GM23338 (cell line): Measurements from ENCODE around the gene E2F6. TPM values are rescaled to one million over a fixed set of nuclear protein-coding genes. Genes with fewer than 3 reads are reported as not detected.

Experiments
- ATAC-seq: fragments of 200-7000 bp; cut with Tn5 transposase; 3 replicates; pipeline ENCODE4 v1.9.1; 2020
- DNase-seq: peaks from one replicate; pipeline ENCODE4 v3.0.0-alpha.2; 2015; ENCODE audit warnings: low spot score
- H2AFZ ChIP-seq: fragments of 200-600 bp; sonication (generic); 2 replicates; pipeline ENCODE4 v1.8.0; 2016; ENCODE audit warnings: antibody characterized with exemption, mild to moderate bottlenecking, moderate library complexity
- H3F3A ChIP-seq: fragments of 200-600 bp; sonication (generic); replicated peaks from 2 replicates; pipeline ENCODE4 v1.8.0; 2017; ENCODE audit warnings: antibody characterized with exemption, mixed run types, low read depth
- H3K27ac ChIP-seq: fragments of 200-600 bp; sonication (generic); 2 replicates; pipeline ENCODE4 v1.6.1; 2016; ENCODE audit warnings: low read depth
- H3K27me3 ChIP-seq: fragments of 200-600 bp; sonication (generic); 2 replicates; pipeline ENCODE4 v1.8.0; 2016; ENCODE audit warnings: mild to moderate bottlenecking, mixed run types, moderate library complexity; ENCODE audit not compliant: insufficient read depth
- H3K36me3 ChIP-seq: fragments of 200-600 bp; sonication (generic); 2 replicates; pipeline ENCODE4 v1.8.0; 2016; ENCODE audit warnings: mild to moderate bottlenecking; ENCODE audit not compliant: insufficient read depth
- H3K4me1 ChIP-seq: fragments of 200-600 bp; sonication (generic); 2 replicates; pipeline ENCODE4 v1.8.0; 2016; ENCODE audit warnings: mild to moderate bottlenecking, moderate library complexity; ENCODE audit not compliant: insufficient read depth
- H3K4me2 ChIP-seq: fragments of 200-600 bp; sonication (generic); 2 replicates; pipeline ENCODE4 v1.7.1; 2017; ENCODE audit warnings: mixed run types
- H3K4me3 ChIP-seq: fragments of 200-600 bp; sonication (generic); 2 replicates; pipeline ENCODE4 v1.6.1; 2016; ENCODE audit warnings: mixed run types
- H3K79me2 ChIP-seq: fragments of 200-600 bp; sonication (generic); replicated peaks from 2 replicates; pipeline ENCODE4 v1.8.0; 2017; ENCODE audit warnings: mild to moderate bottlenecking; ENCODE audit not compliant: insufficient read depth
- H3K9me2 ChIP-seq: fragments of 200-600 bp; sonication (generic); 2 replicates; pipeline ENCODE4 v1.8.0; 2017; ENCODE audit not compliant: insufficient read depth
- H4K20me1 ChIP-seq: fragments of 200-600 bp; sonication (generic); replicated peaks from 2 replicates; pipeline ENCODE4 v1.8.0; 2017; ENCODE audit warnings: mild to moderate bottlenecking; ENCODE audit not compliant: insufficient read depth
- H3K27ac Mint-ChIP-seq: 2 replicates; pipeline ENCODE4 v1.8.0; 2020; ENCODE audit warnings: inconsistent platforms, mild to moderate bottlenecking, moderate library complexity, mixed read lengths
- H3K27me3 Mint-ChIP-seq: 3 replicates; pipeline ENCODE4 v1.8.0; 2022; ENCODE audit warnings: low read depth, mild to moderate bottlenecking, moderate library complexity, mixed read lengths, inconsistent platforms; ENCODE audit not compliant: insufficient read depth, poor library complexity
- H3K36me3 Mint-ChIP-seq: 3 replicates; pipeline ENCODE4 v1.8.0; 2021; ENCODE audit warnings: low read depth, mild to moderate bottlenecking, inconsistent platforms, moderate library complexity, mixed read lengths
- H3K4me1 Mint-ChIP-seq: 3 replicates; pipeline ENCODE4 v1.8.0; 2020; ENCODE audit warnings: mild to moderate bottlenecking, inconsistent platforms, mixed read lengths
- H3K4me3 Mint-ChIP-seq: 3 replicates; pipeline ENCODE4 v1.8.0; 2021; ENCODE audit warnings: moderate library complexity, mild to moderate bottlenecking, inconsistent platforms, mixed read lengths
- H3K9me3 Mint-ChIP-seq: 3 replicates; pipeline ENCODE4 v1.8.0; 2020; ENCODE audit warnings: moderate library complexity, mild to moderate bottlenecking, inconsistent platforms, mixed read lengths
- CREB1 ChIP-seq: fragments of 250-450 bp; sonication (Bioruptor Pico); IDR thresholded peaks from 2 replicates; pipeline ENCODE4 v1.5.0; 2020; ENCODE audit warnings: low read depth, mild to moderate bottlenecking, moderate library complexity
- CTCF ChIP-seq, 2 experiments: fragments of 200-600 bp in 1 of 2; sonication (generic) in 1 of 2; conservative IDR thresholded peaks; 2 replicates each; pipeline versions ENCODE4 v1.5.1 to v1.6.1; 2016 to 2017; ENCODE audit warnings: antibody characterized with exemption in 2 of 2, low read depth in 2 of 2, mild to moderate bottlenecking in 2 of 2, moderate library complexity in 1 of 2
- ETS1 ChIP-seq: IDR thresholded peaks from 2 replicates; pipeline ENCODE4 v1.6.1; 2016; ENCODE audit warnings: antibody characterized with exemption
- EZH2phosphoT487 ChIP-seq: fragments of 200-600 bp; sonication (generic); IDR thresholded peaks from one replicate; pipeline ENCODE4 v1.8.1; 2018; ENCODE audit warnings: antibody characterized with exemption; ENCODE audit not compliant: unreplicated experiment
- JUNB ChIP-seq: IDR thresholded peaks from one replicate; pipeline ENCODE4 v1.6.1; 2016; ENCODE audit warnings: antibody characterized with exemption; ENCODE audit not compliant: unreplicated experiment
- NANOG ChIP-seq: IDR thresholded peaks from 2 replicates; pipeline ENCODE4 v1.6.1; 2016; ENCODE audit warnings: antibody characterized with exemption, borderline replicate concordance
- ZNF331 ChIP-seq: fragments of 250-450 bp; sonication (Bioruptor Pico); IDR thresholded peaks from 2 replicates; pipeline ENCODE4 v1.5.0; 2020; ENCODE audit warnings: low read depth, mild to moderate bottlenecking, moderate library complexity
- ZNF462 ChIP-seq: fragments of 250-450 bp; sonication (Bioruptor Pico); IDR thresholded peaks from 2 replicates; pipeline ENCODE4 v1.5.0; 2020; ENCODE audit warnings: mild to moderate bottlenecking, moderate library complexity
- polyA plus RNA-seq: library from polyadenylated mRNA; unstranded; fragments of >200 nt; fragmentation: Nextera tagmentation; extraction: Ambion mirVana; gene quantifications from 2 replicates; pipeline ENCODE4 v1.2.1, GENCODE V29; 2016
- total RNA-seq: library from RNA; depleted of rRNA; stranded (reverse); fragments of >200 nt; shearing (Covaris generic); gene quantifications from 2 replicates; pipeline ENCODE4 v1.2.3, GENCODE V29; 2014

E2F6 gene
- total and polyA plus RNA-seq, 2 experiments from 2014 or later = 16.9 to 20.7 TPM

GRCh38 chr2:11491348-11491933 lies 25.5 kb upstream of the E2F6 start:
- H2AFZ ChIP-seq = no peak overlapping the region
- H3K27me3 ChIP-seq = no peaks in the 10 kb centered on the region
- DNase-seq = no peak
- peaks cover 7% of the 10 kb centered on the region; the same call in 1 of the 2 replicates for H3K9me2 ChIP-seq
- Mint-ChIP-seq H3K4me1 (peaks cover 25% of the 10 kb centered on the region), H3K27me3 (peaks cover 4% of the 10 kb centered on the region), H3K36me3 (peaks cover 28% of the 10 kb centered on the region), H3K27ac (no peak overlapping the region), H3K9me3 (peaks cover 10% of the 10 kb centered on the region; the same call in 2 of the 3 replicates), H3K4me3 (no peak overlapping the region)
- peaks cover 94% of the 10 kb centered on the region for H3K79me2 ChIP-seq
- no peak overlapping the region for H3K4me3 ChIP-seq
- no peak overlapping the region for H3K4me2 ChIP-seq
- H3K4me1 ChIP-seq = peaks cover 12% of the 10 kb centered on the region; the same call in 1 of the 2 replicates
- no peak overlapping the region for H3K27ac ChIP-seq
- TF ChIP-seq CREB1 (CRISPR knock-in tag) (no peak), JUNB (no peak), NANOG (no peak), CTCF (conservative IDR thresholded peaks at IDR 0.05; ENCODE audit: low read depth in 2 of 2) (no peak), ZNF462 (CRISPR knock-in tag) (no peak), ETS1 (no peak), EZH2phosphoT487 (no peak), ZNF331 (CRISPR knock-in tag) (no peak)
- no peak for ATAC-seq
- no peaks in the 10 kb centered on the region for H3K36me3 ChIP-seq
- peaks cover 33% of the 10 kb centered on the region for H4K20me1 ChIP-seq
- H3F3A ChIP-seq = no peaks in the 10 kb centered on the region
